Measurements from ENCODE around the gene LNP1.

LNP1 gene

GRCh38 chr3:100386437-100387074 is 14.8 kb upstream of the LNP1 start:
- Histone ChIP-seq H3K27ac (ENCODE audit: low read depth, low read length) (no peak overlapping the region), H3K4me2 (ENCODE audit: low read depth, low read length, poor library complexity, severe bottlenecking) (no peak overlapping the region), H3K9me3 (ENCODE audit: insufficient read depth, low read length) (peaks cover 17% of the 10 kb centered on the region), H2AFZ (ENCODE audit: low read depth, low read length, severe bottlenecking) (no peak overlapping the region), H4K20me1 (ENCODE audit: low read depth, low read length) (peaks cover 8% of the 10 kb centered on the region), H3K9me2 (replicated peaks; ENCODE audit: insufficient read depth, low read length) (no peaks in the 10 kb centered on the region), H3K27me3 (ENCODE audit: low read length) (no peaks in the 10 kb centered on the region), H3K4me3 (ENCODE audit: insufficient read depth, low read length, poor library complexity, severe bottlenecking) (no peak overlapping the region), H3K9ac (ENCODE audit: low read length) (no peak overlapping the region), H3F3A (ENCODE audit: insufficient read depth) (no peaks in the 10 kb centered on the region), H3K36me3 (ENCODE audit: low read length) (peaks cover 62% of the 10 kb centered on the region), H3K79me2 (ENCODE audit: insufficient read depth, low read length) (peaks cover 56% of the 10 kb centered on the region)
- TF ChIP-seq, protein P1, sequence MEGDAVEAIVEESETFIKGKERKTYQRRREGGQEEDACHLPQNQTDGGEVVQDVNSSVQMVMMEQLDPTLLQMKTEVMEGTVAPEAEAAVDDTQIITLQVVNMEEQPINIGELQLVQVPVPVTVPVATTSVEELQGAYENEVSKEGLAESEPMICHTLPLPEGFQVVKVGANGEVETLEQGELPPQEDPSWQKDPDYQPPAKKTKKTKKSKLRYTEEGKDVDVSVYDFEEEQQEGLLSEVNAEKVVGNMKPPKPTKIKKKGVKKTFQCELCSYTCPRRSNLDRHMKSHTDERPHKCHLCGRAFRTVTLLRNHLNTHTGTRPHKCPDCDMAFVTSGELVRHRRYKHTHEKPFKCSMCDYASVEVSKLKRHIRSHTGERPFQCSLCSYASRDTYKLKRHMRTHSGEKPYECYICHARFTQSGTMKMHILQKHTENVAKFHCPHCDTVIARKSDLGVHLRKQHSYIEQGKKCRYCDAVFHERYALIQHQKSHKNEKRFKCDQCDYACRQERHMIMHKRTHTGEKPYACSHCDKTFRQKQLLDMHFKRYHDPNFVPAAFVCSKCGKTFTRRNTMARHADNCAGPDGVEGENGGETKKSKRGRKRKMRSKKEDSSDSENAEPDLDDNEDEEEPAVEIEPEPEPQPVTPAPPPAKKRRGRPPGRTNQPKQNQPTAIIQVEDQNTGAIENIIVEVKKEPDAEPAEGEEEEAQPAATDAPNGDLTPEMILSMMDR (IDR thresholded peaks at IDR 0.05; ENCODE audit: insufficient read depth, low read length, poor library complexity, severe bottlenecking): no peak
- TF ChIP-seq EZH2phosphoT487 (conservative IDR thresholded peaks at IDR 0.05; ENCODE audit: low read length): no peak

DNA sequence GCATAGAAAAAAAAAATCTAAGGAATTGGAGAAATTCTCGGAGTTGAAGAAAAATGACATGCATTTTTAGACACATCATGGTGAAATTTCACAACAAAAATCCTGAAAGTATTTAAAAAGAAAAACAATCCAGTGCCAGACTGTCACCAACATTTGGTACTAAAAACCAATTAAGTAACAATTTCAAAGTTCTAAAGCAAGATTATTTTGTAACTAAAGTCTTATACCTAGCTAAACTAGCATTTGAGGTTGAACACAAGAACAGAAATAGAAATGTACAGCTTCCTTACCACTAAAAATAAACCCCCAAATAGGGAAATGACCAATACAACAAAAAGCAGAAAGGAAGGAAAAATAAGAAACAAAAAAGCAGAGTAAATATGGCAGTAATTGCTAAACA is 12.3 kb upstream of the LNP1 start:
- peaks cover 17% of the 10 kb centered on the region for H3K9me3 ChIP-seq (ENCODE audit: insufficient read depth, low read length)
- no peaks in the 10 kb centered on the region for H3K27me3 ChIP-seq (ENCODE audit: low read length)
- H3K4me3 ChIP-seq (ENCODE audit: insufficient read depth, low read length, poor library complexity, severe bottlenecking): no peak overlapping the region
- no peak overlapping the region for H3K4me2 ChIP-seq (ENCODE audit: low read depth, low read length, poor library complexity, severe bottlenecking)
- H3K9ac ChIP-seq (ENCODE audit: low read length): no peak overlapping the region
- no peak overlapping the region for H3K27ac ChIP-seq (ENCODE audit: low read depth, low read length)
- TF ChIP-seq, protein P1 (IDR thresholded peaks at IDR 0.05; ENCODE audit: insufficient read depth, low read length, poor library complexity, severe bottlenecking): no peak
- TF ChIP-seq EZH2phosphoT487 (conservative IDR thresholded peaks at IDR 0.05; ENCODE audit: low read length): no peak
- no peak overlapping the region for H2AFZ ChIP-seq (ENCODE audit: low read depth, low read length, severe bottlenecking)
- H3F3A ChIP-seq (ENCODE audit: insufficient read depth): no peaks in the 10 kb centered on the region
- peaks cover 81% of the 10 kb centered on the region for H3K79me2 ChIP-seq (ENCODE audit: insufficient read depth, low read length)
- H3K9me2 ChIP-seq (replicated peaks; ENCODE audit: insufficient read depth, low read length): no peaks in the 10 kb centered on the region
- H4K20me1 ChIP-seq (ENCODE audit: low read depth, low read length): peaks cover 8% of the 10 kb centered on the region; the same call in 1 of the 2 replicates
- H3K36me3 ChIP-seq (ENCODE audit: low read length): peaks cover 41% of the 10 kb centered on the region

GRCh38 chr3:100395679-100396431 is 5.5 kb upstream of the LNP1 start:
- no peak for TF ChIP-seq EZH2phosphoT487 (conservative IDR thresholded peaks at IDR 0.05; ENCODE audit: low read length)
- TF ChIP-seq, protein P1 (IDR thresholded peaks at IDR 0.05; ENCODE audit: insufficient read depth, low read length, poor library complexity, severe bottlenecking): no peak
- H3K9ac ChIP-seq (ENCODE audit: low read length): no peak overlapping the region
- no peaks in the 10 kb centered on the region for H3K9me3 ChIP-seq (ENCODE audit: insufficient read depth, low read length)
- no peaks in the 10 kb centered on the region for H3F3A ChIP-seq (ENCODE audit: insufficient read depth)
- no peaks in the 10 kb centered on the region for H3K27me3 ChIP-seq (ENCODE audit: low read length)
- peaks cover 100% of the 10 kb centered on the region for H3K79me2 ChIP-seq (ENCODE audit: insufficient read depth, low read length)
- H3K4me3 ChIP-seq (ENCODE audit: insufficient read depth, low read length, poor library complexity, severe bottlenecking): no peak overlapping the region
- peaks cover 8% of the 10 kb centered on the region; the same call in 1 of the 2 replicates for H4K20me1 ChIP-seq (ENCODE audit: low read depth, low read length)
- H2AFZ ChIP-seq (ENCODE audit: low read depth, low read length, severe bottlenecking): no peak overlapping the region
- H3K9me2 ChIP-seq (replicated peaks; ENCODE audit: insufficient read depth, low read length): no peaks in the 10 kb centered on the region
- H3K4me2 ChIP-seq (ENCODE audit: low read depth, low read length, poor library complexity, severe bottlenecking): peak overlapping the region; percentile 18
- H3K36me3 ChIP-seq (ENCODE audit: low read length): no peaks in the 10 kb centered on the region; the same call in 1 of the 2 replicates
- no peak overlapping the region for H3K27ac ChIP-seq (ENCODE audit: low read depth, low read length)

Measured in SU-DHL-6 (cell line).